NT2/D1 (cell line): Measurements from ENCODE around the gene NRXN3.

Experiments
- YY1 ChIP-seq: IDR thresholded peaks from 2 replicates; pipeline ENCODE4 v1.6.1; 2011; ENCODE audit not compliant: insufficient read length, insufficient read depth
- ZNF274 ChIP-seq: IDR thresholded peaks from 2 replicates; pipeline ENCODE4 v1.6.1; 2011; ENCODE audit warnings: mild to moderate bottlenecking, low read depth, low read length

GRCh38 chr14:78136695-78137094 lies 33.5 kb upstream of the NRXN3 start:
- TF ChIP-seq ZNF274: no peak
- TF ChIP-seq YY1: no peak
